PC-3 (cell line): Measurements from ENCODE around the gene ERGIC3. TPM values are rescaled to one million over a fixed set of nuclear protein-coding genes. Genes with fewer than 3 reads are reported as not detected.

Experiments used
- ATAC-seq: fragments of 200-7000 bp; cut with Tn5 transposase; 2 replicates; pipeline ENCODE4 v1.9.1; 2020; ENCODE audit warnings: mild to moderate bottlenecking, moderate library complexity
- BruUV-seq: library from RNA; stranded (reverse); fragments of 400-500 nt; replicated peaks from 2 replicates; lab custom pipeline; 2021; lab: Mats Ljungman, UMichigan
- CTCF ChIA-PET: fragments of 300-600 bp; sonication (Branson Sonifier 250); formaldehyde crosslinking; loops from one replicate; lab custom pipeline; 2022; ENCODE audit warnings: antibody characterized with exemption; lab: Charles Lee
- POLR2A ChIA-PET: fragments of 300-600 bp; sonication (Branson Sonifier 250); formaldehyde crosslinking; loops from one replicate; lab custom pipeline; 2022; ENCODE audit warnings: antibody characterized with exemption; ENCODE audit not compliant: unreplicated experiment; lab: Charles Lee
- DNase-seq: peaks from one replicate; pipeline ENCODE4 v3.0.0-alpha.2; 2015
- H2AFZ ChIP-seq: fragments of 300-600 bp; sonication (generic); 2 replicates; pipeline ENCODE4 v1.6.0; 2016; ENCODE audit warnings: antibody characterized with exemption, low read length
- H3F3A ChIP-seq: fragments of 300-600 bp; sonication (generic); one replicate; pipeline ENCODE4 v1.6.0; 2017; ENCODE audit warnings: antibody characterized with exemption, low read length, control low read depth, mild to moderate bottlenecking; ENCODE audit not compliant: unreplicated experiment
- H3K27ac ChIP-seq: fragments of 300-600 bp; sonication (generic); 2 replicates; pipeline ENCODE4 v1.5.1; 2016; ENCODE audit warnings: mild to moderate bottlenecking, low read length
- H3K27me3 ChIP-seq: fragments of 300-600 bp; sonication (generic); 2 replicates; pipeline ENCODE4 v1.6.1; 2016; ENCODE audit warnings: low read length, mixed read lengths
- H3K36me3 ChIP-seq: fragments of 300-600 bp; sonication (generic); 2 replicates; pipeline ENCODE4 v1.6.1; 2016; ENCODE audit warnings: low read depth, mixed run types, low read length, mixed read lengths
- H3K4me1 ChIP-seq: fragments of 300-600 bp; sonication (generic); 2 replicates; pipeline ENCODE4 v1.5.1; 2016; ENCODE audit warnings: low read length; ENCODE audit not compliant: insufficient read depth
- H3K4me2 ChIP-seq: fragments of 300-600 bp; sonication (generic); 2 replicates; pipeline ENCODE4 v1.6.0; 2016; ENCODE audit warnings: low read length
- H3K4me3 ChIP-seq: fragments of 300-600 bp; sonication (generic); 2 replicates; pipeline ENCODE4 v1.5.1; 2016; ENCODE audit warnings: mild to moderate bottlenecking, low read length, mixed read lengths
- H3K79me2 ChIP-seq: fragments of 300-600 bp; sonication (generic); 2 replicates; pipeline ENCODE4 v1.6.1; 2017; ENCODE audit warnings: low read length, mixed read lengths
- H3K9ac ChIP-seq: fragments of 300-600 bp; sonication (generic); 2 replicates; pipeline ENCODE4 v1.6.0; 2016; ENCODE audit warnings: mild to moderate bottlenecking, low read length
- H3K9me2 ChIP-seq: fragments of 300-600 bp; sonication (generic); replicated peaks from 2 replicates; pipeline ENCODE4 v1.6.1; 2016; ENCODE audit warnings: mixed run types, low read length, mixed read lengths
- H3K9me3 ChIP-seq: fragments of 300-600 bp; sonication (generic); 2 replicates; pipeline ENCODE4 v1.6.1; 2016; ENCODE audit warnings: low read length, mixed read lengths
- H4K20me1 ChIP-seq: fragments of 300-600 bp; sonication (generic); 2 replicates; pipeline ENCODE4 v1.6.1; 2016; ENCODE audit warnings: low read length, mixed read lengths
- CTCF ChIP-seq: fragments of 300-600 bp; sonication (generic); conservative IDR thresholded peaks from 2 replicates; pipeline ENCODE4 v1.5.1; 2017; ENCODE audit warnings: antibody characterized with exemption, low read depth, mild to moderate bottlenecking, low read length
- EZH2 ChIP-seq: fragments of 300-600 bp; sonication (generic); IDR thresholded peaks from one replicate; pipeline ENCODE4 v1.6.1; 2017; ENCODE audit warnings: antibody characterized with exemption, mild to moderate bottlenecking, low read length; ENCODE audit not compliant: unreplicated experiment
- EZH2phosphoT487 ChIP-seq: fragments of 300-600 bp; sonication (generic); IDR thresholded peaks from 2 replicates; pipeline ENCODE4 v1.6.1; 2018; ENCODE audit warnings: mild to moderate bottlenecking, antibody characterized with exemption, low read length, borderline replicate concordance
- intact Hi-C: fragments of 100-400 bp; cut with micrococcal nuclease; formaldehyde crosslinking; loops from 2 replicates; pipeline ENCODE4 v1.9.0; 2023
- total RNA-seq: library from RNA; depleted of rRNA; stranded (reverse); fragments of >200 nt; gene quantifications from 2 replicates; pipeline ENCODE4 v1.2.3, GENCODE V29; 2014

Gene ERGIC3
- total RNA-seq, 1 experiment from 2014 or later: 284 TPM

- Histone ChIP-seq H4K20me1 (no peaks in the 10 kb centered on the region), H3K4me2 (no peak within 1 kb of the TSS), H2AFZ (no peak within 1 kb of the TSS), H3K27me3 (no peaks in the 10 kb centered on the region), H3K27ac (no peak within 1 kb of the TSS), H3K4me1 (no peaks in the 10 kb centered on the region), H3K79me2 (no peaks in the 10 kb centered on the region), H3F3A (no peaks in the 10 kb centered on the region), H3K4me3 (no peak within 1 kb of the TSS), H3K36me3 (no peaks in the 10 kb centered on the region), H3K9me3 (no peaks in the 10 kb centered on the region), H3K9me2 (no peaks in the 10 kb centered on the region), H3K9ac (no peak within 1 kb of the TSS)
- intact Hi-C loops: no loop called here
- no peak for DNase-seq
- ChIA-PET POLR2A (no interaction called here), CTCF (no interaction called here)
- TF ChIP-seq CTCF: no peak
- TF ChIP-seq EZH2phosphoT487: no peak
- TF ChIP-seq EZH2: no peak
- BruUV-seq: no TSS peak
- no peak for ATAC-seq
Measured at GRCh38 chr20:35529552-35529951, 12.3 kb upstream of the ERGIC3 start, which contains the start of gene C20orf173. Gene C20orf173, minus strand, starts transcription at chr20:35529652. Its CDS starts 279 bp downstream, at chr20:35529373.

DNA sequence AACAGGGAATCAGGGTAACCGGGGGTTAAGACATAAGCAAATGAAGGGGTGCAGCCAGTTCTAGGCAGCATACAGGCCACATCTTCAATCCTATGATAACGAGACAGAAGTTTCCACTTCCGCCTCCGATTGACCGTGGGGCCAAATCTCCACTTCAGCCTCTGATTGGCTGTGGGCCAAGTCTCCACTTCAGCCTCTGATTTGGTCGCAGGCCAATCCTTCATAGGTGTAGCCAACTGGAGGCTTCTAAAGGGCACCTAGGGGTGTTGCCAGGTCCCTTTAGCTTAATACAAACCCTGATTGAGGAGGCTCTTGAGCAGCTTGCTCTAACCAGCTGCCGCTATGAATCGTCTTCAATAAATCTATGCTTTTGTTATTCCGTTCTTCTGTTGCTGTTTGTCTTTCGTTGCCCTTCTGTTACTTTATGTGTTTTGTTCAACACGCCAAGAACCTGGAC, 2.1 kb upstream of the ERGIC3 start:
- H3K27ac ChIP-seq: no peak overlapping the region
- no TSS peak for BruUV-seq
- POLR2A ChIA-PET: no interaction called here
- no peak for DNase-seq
- peaks cover 14% of the 10 kb centered on the region for H3K4me1 ChIP-seq
- CTCF ChIA-PET: no interaction called here
- H3K9me2 ChIP-seq: no peaks in the 10 kb centered on the region
- H3K9ac ChIP-seq: no peak overlapping the region
- peaks cover 17% of the 10 kb centered on the region for H3K79me2 ChIP-seq
- H3K4me2 ChIP-seq: no peak overlapping the region
- H3K9me3 ChIP-seq: no peaks in the 10 kb centered on the region
- no peak overlapping the region for H2AFZ ChIP-seq
- H4K20me1 ChIP-seq: no peaks in the 10 kb centered on the region
- intact Hi-C loops: loop anchor here (2.0 kb wide), 1 partner anchor 27 kb away; no protein-coding TSS in a partner anchor
- no peaks in the 10 kb centered on the region for H3F3A ChIP-seq
- TF ChIP-seq EZH2 (no peak), CTCF (no peak), EZH2phosphoT487 (no peak)
- peaks cover 7% of the 10 kb centered on the region; the same call in 1 of the 2 replicates for H3K36me3 ChIP-seq
- no peaks in the 10 kb centered on the region for H3K27me3 ChIP-seq
- H3K4me3 ChIP-seq: no peak overlapping the region
- no peak for ATAC-seq

- intact Hi-C loops: loop anchor here (2.0 kb wide), 1 partner anchor 28 kb away; no protein-coding TSS in a partner anchor
- Histone ChIP-seq H3K4me3 (peak overlapping the region; percentile 89), H3K9me3 (no peaks in the 10 kb centered on the region), H3F3A (no peaks in the 10 kb centered on the region), H3K4me1 (peaks cover 14% of the 10 kb centered on the region), H3K27ac (no peak overlapping the region), H3K27me3 (no peaks in the 10 kb centered on the region), H3K9me2 (no peaks in the 10 kb centered on the region), H3K9ac (peak overlapping the region; percentile 91; the same call in 1 of the 2 replicates), H4K20me1 (no peaks in the 10 kb centered on the region), H3K4me2 (peak overlapping the region; percentile 95), H2AFZ (peak overlapping the region; percentile 95), H3K36me3 (peaks cover 15% of the 10 kb centered on the region; the same call in 1 of the 2 replicates), H3K79me2 (peaks cover 17% of the 10 kb centered on the region)
- ATAC-seq (no peak; the same call in 1 of the 2 replicates), DNase-seq (peak; percentile 22)
- CTCF ChIA-PET: interaction anchor here (1.1 kb wide), 1 partner anchor 20 kb away, joined by 4 read pairs; no protein-coding TSS in a partner anchor
- BruUV-seq: TSS peak; percentile 85
- TF ChIP-seq EZH2 (no peak), CTCF (no peak), EZH2phosphoT487 (no peak)
- POLR2A ChIA-PET: interaction anchor here (1.0 kb wide), 1 partner anchor 86 kb away, joined by 8 read pairs; no protein-coding TSS in a partner anchor
Measured at GRCh38 chr20:35541118-35541782, 628 bp upstream of the ERGIC3 start.
